Caco-2 (cell line): ENCODE measurements around the gene ZRANB3. TPM values are rescaled to one million over a fixed set of nuclear protein-coding genes. Genes with fewer than 3 reads are reported as not detected.

Source experiments
- BruUV-seq: library from RNA; stranded (reverse); fragments of 400-500 nt; replicated peaks from 2 replicates; lab custom pipeline; 2021; lab: Mats Ljungman, UMichigan
- CTCF ChIA-PET: fragments of 300-600 bp; sonication (Branson Sonifier 250); formaldehyde crosslinking; loops from one replicate; lab custom pipeline; 2022; ENCODE audit warnings: antibody characterized with exemption; lab: Charles Lee
- POLR2A ChIA-PET: fragments of 300-600 bp; sonication (Branson Sonifier 250); formaldehyde crosslinking; loops from one replicate; lab custom pipeline; 2022; ENCODE audit warnings: antibody characterized with exemption; lab: Charles Lee
- DNase-seq, 2 experiments: peaks; one replicate each; pipeline versions ENCODE4 v3.0.0 to v3.0.0-alpha.2; 2020 to 2022
- H3K27me3 ChIP-seq: replicated peaks from 2 replicates; pipeline ENCODE4 v1.6.0; 2011; ENCODE audit warnings: low read length; ENCODE audit not compliant: control insufficient read depth, insufficient read depth
- H3K36me3 ChIP-seq: 2 replicates; pipeline ENCODE4 v1.5.1; 2011; ENCODE audit warnings: low read length; ENCODE audit not compliant: control insufficient read depth, insufficient read depth
- H3K4me1 ChIP-seq: fragments of 250-450 bp; sonication (Bioruptor Pico); 2 replicates; pipeline ENCODE4 v1.5.1; 2020; ENCODE audit warnings: mild to moderate bottlenecking
- H3K4me3 ChIP-seq: 2 replicates; pipeline ENCODE4 v1.5.1; 2011; ENCODE audit warnings: low read depth, mild to moderate bottlenecking, control low read depth, low read length
- H3K9me3 ChIP-seq: fragments of 250-450 bp; sonication (Bioruptor Pico); 2 replicates; pipeline ENCODE4 v1.5.1; 2020; ENCODE audit warnings: mild to moderate bottlenecking, moderate library complexity
- H3K27ac Mint-ChIP-seq: one replicate; pipeline ENCODE4 v1.8.0; 2022; ENCODE audit warnings: mixed read lengths; ENCODE audit not compliant: unreplicated experiment
- H3K27me3 Mint-ChIP-seq: one replicate; pipeline ENCODE4 v1.8.0; 2022; ENCODE audit warnings: mixed read lengths; ENCODE audit not compliant: insufficient read depth, unreplicated experiment
- H3K36me3 Mint-ChIP-seq: one replicate; pipeline ENCODE4 v1.8.0; 2022; ENCODE audit warnings: mild to moderate bottlenecking, mixed read lengths; ENCODE audit not compliant: insufficient read depth, unreplicated experiment
- H3K4me1 Mint-ChIP-seq: one replicate; pipeline ENCODE4 v1.8.0; 2022; ENCODE audit warnings: low read depth, mixed read lengths; ENCODE audit not compliant: unreplicated experiment
- H3K4me3 Mint-ChIP-seq: one replicate; pipeline ENCODE4 v1.8.0; 2022; ENCODE audit warnings: mild to moderate bottlenecking, moderate library complexity, mixed read lengths; ENCODE audit not compliant: unreplicated experiment
- H3K9me3 Mint-ChIP-seq: one replicate; pipeline ENCODE4 v1.8.0; 2022; ENCODE audit warnings: mixed read lengths; ENCODE audit not compliant: unreplicated experiment
- intact Hi-C: fragments of 100-400 bp; cut with micrococcal nuclease; formaldehyde crosslinking; loops from one replicate; pipeline ENCODE4 v1.10.0; 2022; ENCODE audit not compliant: unreplicated experiment
- total RNA-seq: library from RNA; stranded (reverse); gene quantifications from 2 replicates; pipeline ENCODE4 v1.2.3, GENCODE V29; 2022
- TF ChIP-seq, protein P1 (sequence below), 2 experiments: fragments of 200-600 bp in 1 of 2; IDR thresholded peaks; 1 replicate in 1 of 2; 2 replicates in 1 of 2; pipeline versions ENCODE4 v1.5.1 to v1.8.0; 2011 to 2022; ENCODE audit warnings: antibody characterized with exemption in 1 of 2, control low read depth in 1 of 2, inconsistent platforms in 1 of 2, low read depth in 1 of 2, low read length in 1 of 2, mild to moderate bottlenecking in 1 of 2, moderate library complexity in 1 of 2; ENCODE audit not compliant: insufficient read depth in 1 of 2, severe bottlenecking in 1 of 2, unreplicated experiment in 1 of 2

The ZRANB3 gene
- total RNA-seq, 1 experiment from 2014 or later, result 17.0 TPM

DNA sequence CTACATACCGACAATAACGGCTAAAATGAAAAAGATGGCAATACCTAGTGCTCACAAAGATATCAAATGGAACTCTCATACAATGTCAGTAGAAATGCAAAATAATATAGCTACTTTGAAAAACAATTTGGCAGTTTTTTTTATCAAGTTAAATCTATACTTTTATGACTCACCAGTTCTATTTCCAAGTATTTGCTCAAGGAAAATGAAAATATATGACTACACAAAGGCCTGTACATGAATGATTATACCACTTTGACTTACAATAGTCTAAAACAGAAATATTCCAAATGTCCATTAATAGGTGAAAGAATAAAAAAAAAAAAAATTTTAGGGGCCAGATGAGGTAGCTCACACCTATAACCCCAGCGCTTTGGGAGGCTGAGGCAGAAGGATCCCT lies 219.8 kb downstream of the ZRANB3 start:
- POLR2A ChIA-PET, result no interaction called here
- no peak for DNase-seq

DNA sequence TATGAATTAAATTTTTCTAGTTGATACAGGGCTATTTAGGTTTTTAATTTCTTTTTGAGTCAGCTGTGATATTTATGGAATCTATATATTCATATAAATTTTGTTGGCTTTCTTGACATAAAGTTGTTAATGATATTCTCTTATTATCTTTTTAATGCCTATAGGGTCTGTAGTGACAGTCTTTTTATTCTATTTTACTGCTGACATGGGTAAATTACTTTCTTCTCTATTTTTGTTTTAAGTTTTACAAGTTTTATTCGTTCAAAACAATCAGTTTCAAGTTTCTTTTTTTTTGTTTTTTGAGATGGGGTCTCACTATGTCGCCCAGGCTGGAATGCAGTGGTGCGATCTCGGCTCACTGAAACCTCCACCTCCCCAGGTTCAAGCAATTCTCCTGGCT lies 226.3 kb downstream of the ZRANB3 start:
- Mint-ChIP-seq H3K36me3 (no peaks in the 10 kb centered on the region), H3K4me3 (no peak overlapping the region), H3K27me3 (no peaks in the 10 kb centered on the region), H3K27ac (no peak overlapping the region), H3K9me3 (peaks cover 13% of the 10 kb centered on the region), H3K4me1 (no peaks in the 10 kb centered on the region)
- ChIA-PET CTCF (no interaction called here), POLR2A (no interaction called here)
- no peak for DNase-seq
- intact Hi-C loops, result no loop called here
- H3K27me3 ChIP-seq, result no peaks in the 10 kb centered on the region
- TF ChIP-seq, protein P1, sequence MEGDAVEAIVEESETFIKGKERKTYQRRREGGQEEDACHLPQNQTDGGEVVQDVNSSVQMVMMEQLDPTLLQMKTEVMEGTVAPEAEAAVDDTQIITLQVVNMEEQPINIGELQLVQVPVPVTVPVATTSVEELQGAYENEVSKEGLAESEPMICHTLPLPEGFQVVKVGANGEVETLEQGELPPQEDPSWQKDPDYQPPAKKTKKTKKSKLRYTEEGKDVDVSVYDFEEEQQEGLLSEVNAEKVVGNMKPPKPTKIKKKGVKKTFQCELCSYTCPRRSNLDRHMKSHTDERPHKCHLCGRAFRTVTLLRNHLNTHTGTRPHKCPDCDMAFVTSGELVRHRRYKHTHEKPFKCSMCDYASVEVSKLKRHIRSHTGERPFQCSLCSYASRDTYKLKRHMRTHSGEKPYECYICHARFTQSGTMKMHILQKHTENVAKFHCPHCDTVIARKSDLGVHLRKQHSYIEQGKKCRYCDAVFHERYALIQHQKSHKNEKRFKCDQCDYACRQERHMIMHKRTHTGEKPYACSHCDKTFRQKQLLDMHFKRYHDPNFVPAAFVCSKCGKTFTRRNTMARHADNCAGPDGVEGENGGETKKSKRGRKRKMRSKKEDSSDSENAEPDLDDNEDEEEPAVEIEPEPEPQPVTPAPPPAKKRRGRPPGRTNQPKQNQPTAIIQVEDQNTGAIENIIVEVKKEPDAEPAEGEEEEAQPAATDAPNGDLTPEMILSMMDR (IDR thresholded peaks at IDR 0.05; ENCODE audit: insufficient read depth in 1 of 2, low read depth in 1 of 2, low read length in 1 of 2, severe bottlenecking in 1 of 2, unreplicated experiment in 1 of 2), result no peak
- no TSS peak for BruUV-seq
- H3K4me1 ChIP-seq, result no peaks in the 10 kb centered on the region
- H3K4me3 ChIP-seq, result no peak overlapping the region
- H3K9me3 ChIP-seq, result peaks cover 3% of the 10 kb centered on the region; the same call in 1 of the 2 replicates
- H3K36me3 ChIP-seq, result no peaks in the 10 kb centered on the region

More for the DNA sequence above, 219.8 kb downstream of the ZRANB3 start:
- CTCF ChIA-PET, result no interaction called here
- Histone ChIP-seq H3K4me3 (no peak overlapping the region), H3K4me1 (no peaks in the 10 kb centered on the region), H3K9me3 (no peaks in the 10 kb centered on the region), H3K36me3 (no peaks in the 10 kb centered on the region), H3K27me3 (no peaks in the 10 kb centered on the region)
- no TSS peak for BruUV-seq
- H3K36me3 Mint-ChIP-seq, result no peaks in the 10 kb centered on the region
- no peak overlapping the region for H3K27ac Mint-ChIP-seq
- TF ChIP-seq, protein P1 (IDR thresholded peaks at IDR 0.05; ENCODE audit: insufficient read depth in 1 of 2, low read depth in 1 of 2, low read length in 1 of 2, severe bottlenecking in 1 of 2, unreplicated experiment in 1 of 2), result no peak
- H3K9me3 Mint-ChIP-seq, result no peaks in the 10 kb centered on the region
- no peaks in the 10 kb centered on the region for H3K4me1 Mint-ChIP-seq
- H3K27me3 Mint-ChIP-seq, result no peaks in the 10 kb centered on the region
- no peak overlapping the region for H3K4me3 Mint-ChIP-seq
- intact Hi-C loops, result no loop called here

DNA sequence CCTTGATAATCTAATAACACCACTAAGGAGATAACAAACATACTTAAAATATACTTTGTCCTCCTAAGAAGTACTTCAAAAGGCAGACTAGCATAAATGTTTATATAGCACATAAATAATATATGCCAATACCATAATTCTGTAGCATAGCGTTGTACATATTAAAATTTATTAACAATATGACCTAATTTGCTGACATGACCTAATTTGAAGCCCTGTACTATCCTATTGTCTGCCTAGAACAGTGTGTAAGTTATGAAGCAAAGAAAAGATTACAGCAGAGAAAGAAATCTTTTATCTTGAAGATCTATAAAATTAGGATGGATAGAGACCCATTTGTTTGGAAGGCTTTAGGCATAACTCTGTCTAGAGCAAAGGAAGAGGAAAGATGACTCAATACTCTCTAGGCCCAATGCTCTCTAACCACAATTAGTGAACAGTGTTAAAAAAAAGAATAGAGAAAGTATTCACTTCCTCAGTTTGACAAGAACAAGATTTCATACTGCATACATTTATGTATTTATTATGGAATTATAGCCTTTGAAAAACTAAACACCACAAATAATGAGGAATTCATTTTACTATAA lies 231.3 kb downstream of the ZRANB3 start:
- POLR2A ChIA-PET, result no interaction called here
- H3K9me3 Mint-ChIP-seq, result peaks cover 30% of the 10 kb centered on the region
- no peaks in the 10 kb centered on the region for H3K4me1 Mint-ChIP-seq
- H3K36me3 Mint-ChIP-seq, result peaks cover 6% of the 10 kb centered on the region
- Histone ChIP-seq H3K36me3 (no peaks in the 10 kb centered on the region; the same call in 1 of the 2 replicates), H3K4me3 (no peak overlapping the region), H3K27me3 (no peaks in the 10 kb centered on the region), H3K9me3 (no peaks in the 10 kb centered on the region), H3K4me1 (no peaks in the 10 kb centered on the region)
- BruUV-seq, result no TSS peak
- TF ChIP-seq, protein P1 (IDR thresholded peaks at IDR 0.05; ENCODE audit: insufficient read depth in 1 of 2, low read depth in 1 of 2, low read length in 1 of 2, severe bottlenecking in 1 of 2, unreplicated experiment in 1 of 2), result no peak
- DNase-seq, result no peak
- intact Hi-C loops, result no loop called here
- no peak overlapping the region for H3K27ac Mint-ChIP-seq
- H3K4me3 Mint-ChIP-seq, result no peak overlapping the region
- no peaks in the 10 kb centered on the region for H3K27me3 Mint-ChIP-seq
- CTCF ChIA-PET, result no interaction called here
